HepG2 (cell line): ENCODE data around the gene MAPK6. TPM values are rescaled to one million over a fixed set of nuclear protein-coding genes. Genes with fewer than 3 reads are reported as not detected.

Experiments
- ATAC-seq: fragments of 200-7000 bp; cut with Tn5 transposase; 3 replicates; pipeline ENCODE4 v1.9.1; 2020; ENCODE audit warnings: mild to moderate bottlenecking, moderate library complexity
- BruUV-seq: library from RNA; stranded (reverse); fragments of 400-500 nt; replicated peaks from 2 replicates; lab custom pipeline; 2021; lab: Mats Ljungman, UMichigan
- CTCF ChIA-PET: fragments of 300-600 bp; formaldehyde crosslinking; extraction: SDS; loops from one replicate; lab custom pipeline; 2021; ENCODE audit warnings: low total read pairs, inconsistent platforms, low intra/inter-chr PET ratio; lab: Yijun Ruan, JAX
- POLR2A ChIA-PET: fragments of 350-600 bp; sonication (Branson Sonifier 250); formaldehyde crosslinking; loops from one replicate; lab custom pipeline; 2020; ENCODE audit warnings: antibody characterized with exemption, inconsistent platforms; lab: Yijun Ruan, JAX
- DNase-seq: peaks from one replicate; pipeline ENCODE4 v3.0.0-alpha.2; 2015; ENCODE audit warnings: low spot score
- FAIRE-seq: peaks from 3 replicates; lab custom pipeline; 2011; peaks lifted over from hg19 to GRCh38; lab: Jason Lieb, UNC
- H2AFZ ChIP-seq: one replicate; pipeline ENCODE4 v1.6.1; 2011; ENCODE audit warnings: low read length, inconsistent platforms
- H3K27ac ChIP-seq: fragments of 300-600 bp; 3 replicates; pipeline ENCODE4 v1.8.0; 2011; ENCODE audit warnings: mixed run types, mild to moderate bottlenecking, mixed read lengths, low read length, inconsistent platforms; ENCODE audit not compliant: insufficient read depth; ENCODE audit errors: extremely low read length
- H3K27me3 ChIP-seq, 2 experiments: fragments of 200-600 bp in 1 of 2; 2 replicates in 1 of 2; 3 replicates in 1 of 2; pipeline versions ENCODE4 v1.6.0 to v1.8.0; 2011; ENCODE audit warnings: low read length in 2 of 2, mild to moderate bottlenecking in 2 of 2, moderate library complexity in 2 of 2, inconsistent platforms in 1 of 2; ENCODE audit not compliant: insufficient read depth in 2 of 2, control insufficient read depth in 1 of 2
- H3K36me3 ChIP-seq, 2 experiments: fragments of 200-600 bp in 1 of 2; replicated peaks in 1 of 2; 2 replicates in 1 of 2; 3 replicates in 1 of 2; pipeline versions ENCODE4 v1.5.1 to v1.8.0; 2011; ENCODE audit warnings: low read length in 2 of 2, inconsistent platforms in 1 of 2; ENCODE audit not compliant: insufficient read depth in 2 of 2, control insufficient read depth in 1 of 2
- H3K4me1 ChIP-seq: 2 replicates; pipeline ENCODE4 v1.5.1; 2012; ENCODE audit warnings: low read length, inconsistent platforms; ENCODE audit not compliant: insufficient read depth
- H3K4me2 ChIP-seq: 2 replicates; pipeline ENCODE4 v1.6.0; 2011; ENCODE audit warnings: low read depth, low read length, inconsistent platforms
- H3K4me3 ChIP-seq, 3 experiments: fragments of 200-600 bp in 1 of 3; sonication (generic), shearing (Covaris generic) in 1 of 3; replicated peaks in 1 of 3; 2 replicates each; pipeline ENCODE4 v1.5.1; 2011 to 2016; ENCODE audit warnings: low read length in 3 of 3, inconsistent platforms in 2 of 3, low read depth in 2 of 3, mild to moderate bottlenecking in 2 of 3, control low read depth in 1 of 3, mixed read lengths in 1 of 3; ENCODE audit not compliant: insufficient read depth in 1 of 3
- H3K79me2 ChIP-seq: one replicate; pipeline ENCODE4 v1.6.1; 2011; ENCODE audit warnings: low read length, inconsistent platforms; ENCODE audit not compliant: insufficient read depth
- H3K9ac ChIP-seq: 2 replicates; pipeline ENCODE4 v1.6.0; 2011; ENCODE audit warnings: mild to moderate bottlenecking, low read depth, low read length, inconsistent platforms; ENCODE audit not compliant: insufficient read depth
- H3K9me3 ChIP-seq: 2 replicates; pipeline ENCODE4 v1.5.1; 2012; ENCODE audit warnings: mild to moderate bottlenecking, low read length
- H4K20me1 ChIP-seq: 2 replicates; pipeline ENCODE4 v1.6.0; 2011; ENCODE audit warnings: inconsistent platforms, mild to moderate bottlenecking, low read length, moderate library complexity; ENCODE audit not compliant: insufficient read depth
- JUNB ChIP-seq: sonication (generic); formaldehyde crosslinking; IDR thresholded peaks from 2 replicates; pipeline ENCODE4 v1.8.0; 2022; ENCODE audit warnings: missing genetic modification reagents, mild to moderate bottlenecking, borderline replicate concordance
- MAFK ChIP-seq, 2 experiments: IDR thresholded peaks in 1 of 2; conservative IDR thresholded peaks in 1 of 2; 2 replicates each; pipeline ENCODE4 v1.6.1; 2011; ENCODE audit warnings: improper control_type of control experiment in 2 of 2, low read length in 2 of 2
- SMAD9 ChIP-seq: sonication (generic); formaldehyde crosslinking; IDR thresholded peaks from 2 replicates; pipeline ENCODE4 v1.5.1; 2020; ENCODE audit warnings: mild to moderate bottlenecking, missing genetic modification reagents
- TSC22D2 ChIP-seq: sonication (generic); formaldehyde crosslinking; IDR thresholded peaks from 2 replicates; pipeline ENCODE4 v1.5.1; 2020; ENCODE audit warnings: missing genetic modification reagents, mild to moderate bottlenecking, borderline replicate concordance
- U2AF2 ChIP-seq: fragments of 200-400 bp; formaldehyde crosslinking; IDR thresholded peaks from 2 replicates; pipeline ENCODE4 v1.6.1; 2017; ENCODE audit warnings: low read depth, mild to moderate bottlenecking, low read length
- ZNF256 ChIP-seq: sonication (generic); formaldehyde crosslinking; conservative IDR thresholded peaks from 2 replicates; pipeline ENCODE4 v1.4.0; 2020; ENCODE audit warnings: missing genetic modification reagents
- WGBS: methylation state at CpG from one replicate; pipeline ENCODE4 v1.1.6; 2017; ENCODE audit warnings: low lambda C conversion rate; 5-methylcytosine and 5-hydroxymethylcytosine counted together
- in situ Hi-C: cut with HindIII; loops from 2 replicates; pipeline ENCODE4 v1.10.0; 2017; ENCODE audit warnings: low pct_unique_long_range_greater_than_20kb; ENCODE audit not compliant: extremely low pct_ligation_motif_present
- intact Hi-C: fragments of 100-400 bp; cut with micrococcal nuclease; formaldehyde crosslinking; loops from one replicate; pipeline ENCODE4 v1.10.0; 2022; ENCODE audit not compliant: unreplicated experiment
- polyA plus RNA-seq, 8 experiments: library from polyadenylated mRNA; depleted of rRNA in 3 of 8; stranded (reverse) in 7 of 8; unstranded in 1 of 8; fragments of >200 nt; fragmentation: Illumina TruSeq in 4 of 8; extraction: Trizol in 4 of 8; gene quantifications; 2 replicates each; pipeline versions ENCODE4 v1.2.1 to v1.2.3, GENCODE V29; 2011 to 2016; ENCODE audit warnings: low read depth in 4 of 8, missing spikeins in 1 of 8, mixed read lengths in 1 of 8; ENCODE audit not compliant: insufficient read depth in 1 of 8
- total RNA-seq, 5 experiments: library from RNA; depleted of rRNA; stranded (reverse); fragments of >200 nt; fragmentation: Illumina TruSeq; extraction: Trizol; gene quantifications; 2 replicates each; pipeline ENCODE4 v1.2.3, GENCODE V29; 2016; ENCODE audit warnings: low read depth in 1 of 5
- TF ChIP-seq, protein P1 (sequence below), 2 experiments: fragments of 450-650 bp in 1 of 2; sonication (generic) in 1 of 2; formaldehyde crosslinking; IDR thresholded peaks; 2 replicates each; pipeline versions ENCODE4 v1.5.0 to v1.8.0; 2020 to 2022; ENCODE audit warnings: mild to moderate bottlenecking in 1 of 2, missing genetic modification reagents in 1 of 2
- TF ChIP-seq, protein P2 (sequence below): sonication (generic); formaldehyde crosslinking; IDR thresholded peaks from 2 replicates; pipeline ENCODE4 v1.5.0; 2020; ENCODE audit warnings: mild to moderate bottlenecking, missing genetic modification reagents
- TF ChIP-seq, protein P3 (sequence below): sonication (generic); formaldehyde crosslinking; IDR thresholded peaks from 2 replicates; pipeline ENCODE4 v1.4.0; 2020; ENCODE audit warnings: missing genetic modification reagents
- TF ChIP-seq, protein P4 (sequence below): IDR thresholded peaks from 2 replicates; pipeline ENCODE4 v1.6.1; 2016; ENCODE audit warnings: missing biosample characterization, missing genetic modification reagents, low read depth

MAPK6 gene
- total and polyA plus RNA-seq, 2 of the 13 experiments (the other 11 are each of a cell fraction or from before 2014, with no cell fraction given): 89.5 to 99.7 TPM

DNA sequence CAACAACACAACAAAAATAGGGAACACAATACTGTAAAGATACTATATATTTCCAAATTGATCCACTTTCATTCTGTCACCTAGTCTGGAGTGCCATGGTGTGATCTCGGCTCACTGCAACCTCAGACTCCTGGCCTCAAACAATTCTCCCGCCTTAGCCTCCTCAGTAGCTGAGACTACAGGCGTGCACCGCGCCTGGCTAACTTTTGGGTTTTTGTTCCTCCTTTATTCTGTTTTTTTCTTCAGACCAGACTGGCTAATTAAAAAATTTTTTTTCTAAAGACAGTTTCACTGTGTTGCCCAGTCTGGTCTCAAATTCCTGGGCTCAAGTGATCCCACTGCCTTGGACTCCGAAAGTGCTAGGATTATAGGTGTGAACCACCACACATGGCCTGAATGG, 88.2 kb downstream of the MAPK6 start (continued):
- TF ChIP-seq, protein P1, sequence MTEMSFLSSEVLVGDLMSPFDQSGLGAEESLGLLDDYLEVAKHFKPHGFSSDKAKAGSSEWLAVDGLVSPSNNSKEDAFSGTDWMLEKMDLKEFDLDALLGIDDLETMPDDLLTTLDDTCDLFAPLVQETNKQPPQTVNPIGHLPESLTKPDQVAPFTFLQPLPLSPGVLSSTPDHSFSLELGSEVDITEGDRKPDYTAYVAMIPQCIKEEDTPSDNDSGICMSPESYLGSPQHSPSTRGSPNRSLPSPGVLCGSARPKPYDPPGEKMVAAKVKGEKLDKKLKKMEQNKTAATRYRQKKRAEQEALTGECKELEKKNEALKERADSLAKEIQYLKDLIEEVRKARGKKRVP (CRISPR knock-in tag; IDR thresholded peaks at IDR 0.05): no peak
- TF ChIP-seq, protein P2, sequence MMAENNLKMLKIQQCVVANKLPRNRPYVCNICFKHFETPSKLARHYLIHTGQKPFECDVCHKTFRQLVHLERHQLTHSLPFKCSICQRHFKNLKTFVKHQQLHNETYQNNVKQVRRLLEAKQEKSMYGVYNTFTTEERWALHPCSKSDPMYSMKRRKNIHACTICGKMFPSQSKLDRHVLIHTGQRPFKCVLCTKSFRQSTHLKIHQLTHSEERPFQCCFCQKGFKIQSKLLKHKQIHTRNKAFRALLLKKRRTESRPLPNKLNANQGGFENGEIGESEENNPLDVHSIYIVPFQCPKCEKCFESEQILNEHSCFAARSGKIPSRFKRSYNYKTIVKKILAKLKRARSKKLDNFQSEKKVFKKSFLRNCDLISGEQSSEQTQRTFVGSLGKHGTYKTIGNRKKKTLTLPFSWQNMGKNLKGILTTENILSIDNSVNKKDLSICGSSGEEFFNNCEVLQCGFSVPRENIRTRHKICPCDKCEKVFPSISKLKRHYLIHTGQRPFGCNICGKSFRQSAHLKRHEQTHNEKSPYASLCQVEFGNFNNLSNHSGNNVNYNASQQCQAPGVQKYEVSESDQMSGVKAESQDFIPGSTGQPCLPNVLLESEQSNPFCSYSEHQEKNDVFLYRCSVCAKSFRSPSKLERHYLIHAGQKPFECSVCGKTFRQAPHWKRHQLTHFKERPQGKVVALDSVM (CRISPR knock-in tag): no peak

DNA sequence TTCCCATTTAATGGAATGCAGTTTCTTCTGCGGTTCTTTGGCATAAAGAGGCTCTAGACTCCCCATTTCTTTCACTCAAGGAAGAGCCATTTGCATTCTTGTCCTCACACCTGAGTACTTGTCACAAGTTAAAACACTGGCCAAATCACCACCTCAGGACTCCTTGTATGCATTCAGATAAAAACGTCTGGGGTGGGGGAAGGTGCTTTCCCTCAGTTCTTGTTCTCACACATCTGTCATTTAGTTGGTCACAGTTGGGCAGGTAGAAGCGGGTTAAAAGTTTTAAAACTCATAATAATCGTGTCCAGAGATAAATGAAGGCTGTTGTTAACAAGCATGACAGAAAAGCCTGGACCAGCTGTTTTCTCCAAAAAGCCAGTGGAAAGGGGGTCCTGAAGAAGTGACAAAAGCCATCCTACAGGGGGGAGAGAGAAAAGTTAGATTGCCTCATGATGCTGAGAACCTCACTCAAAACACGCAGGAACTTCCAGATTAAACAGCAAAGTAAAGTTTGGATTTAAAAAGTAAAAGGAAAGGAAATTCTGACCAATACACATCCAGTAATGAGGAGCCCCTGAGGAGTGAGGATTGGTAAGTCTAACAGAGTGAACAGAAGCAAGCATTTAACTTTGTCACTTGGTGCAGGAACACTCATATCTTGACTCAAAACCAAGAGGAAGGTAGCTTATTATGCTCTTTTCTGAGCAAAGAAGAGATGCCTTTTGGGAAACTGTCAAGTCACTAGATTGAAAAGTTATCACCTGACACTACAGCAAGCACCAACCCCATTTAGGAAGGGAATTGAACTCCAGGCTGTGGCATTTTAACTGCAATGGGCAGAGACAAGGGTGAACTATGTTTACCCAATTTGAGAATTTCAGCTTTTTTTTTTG, 90.8 kb downstream of the MAPK6 start:
- Histone ChIP-seq H3K36me3 (no peaks in the 10 kb centered on the region), H4K20me1 (no peaks in the 10 kb centered on the region), H2AFZ (no peak overlapping the region), H3K9me3 (no peaks in the 10 kb centered on the region), H3K27ac (no peak overlapping the region), H3K4me1 (peaks cover 50% of the 10 kb centered on the region), H3K9ac (no peak overlapping the region), H3K4me3 (no peak overlapping the region), H3K4me2 (no peak overlapping the region), H3K79me2 (no peaks in the 10 kb centered on the region), H3K27me3 (no peaks in the 10 kb centered on the region)
- ATAC-seq: no peak
- CTCF ChIA-PET: no interaction called here
- TF ChIP-seq SMAD9 (CRISPR knock-in tag) (no peak), JUNB (CRISPR knock-in tag) (no peak), MAFK (conservative IDR thresholded peaks at IDR 0.05 in 1 of 2, IDR thresholded peaks at IDR 0.05 in 1 of 2; ENCODE audit: low read length in 2 of 2) (no peak), ZNF256 (CRISPR knock-in tag) (no peak), U2AF2 (no peak), TSC22D2 (CRISPR knock-in tag) (no peak)
- TF ChIP-seq, protein P3, sequence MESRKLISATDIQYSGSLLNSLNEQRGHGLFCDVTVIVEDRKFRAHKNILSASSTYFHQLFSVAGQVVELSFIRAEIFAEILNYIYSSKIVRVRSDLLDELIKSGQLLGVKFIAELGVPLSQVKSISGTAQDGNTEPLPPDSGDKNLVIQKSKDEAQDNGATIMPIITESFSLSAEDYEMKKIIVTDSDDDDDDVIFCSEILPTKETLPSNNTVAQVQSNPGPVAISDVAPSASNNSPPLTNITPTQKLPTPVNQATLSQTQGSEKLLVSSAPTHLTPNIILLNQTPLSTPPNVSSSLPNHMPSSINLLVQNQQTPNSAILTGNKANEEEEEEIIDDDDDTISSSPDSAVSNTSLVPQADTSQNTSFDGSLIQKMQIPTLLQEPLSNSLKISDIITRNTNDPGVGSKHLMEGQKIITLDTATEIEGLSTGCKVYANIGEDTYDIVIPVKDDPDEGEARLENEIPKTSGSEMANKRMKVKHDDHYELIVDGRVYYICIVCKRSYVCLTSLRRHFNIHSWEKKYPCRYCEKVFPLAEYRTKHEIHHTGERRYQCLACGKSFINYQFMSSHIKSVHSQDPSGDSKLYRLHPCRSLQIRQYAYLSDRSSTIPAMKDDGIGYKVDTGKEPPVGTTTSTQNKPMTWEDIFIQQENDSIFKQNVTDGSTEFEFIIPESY (CRISPR knock-in tag): no peak
- TF ChIP-seq, protein P4, sequence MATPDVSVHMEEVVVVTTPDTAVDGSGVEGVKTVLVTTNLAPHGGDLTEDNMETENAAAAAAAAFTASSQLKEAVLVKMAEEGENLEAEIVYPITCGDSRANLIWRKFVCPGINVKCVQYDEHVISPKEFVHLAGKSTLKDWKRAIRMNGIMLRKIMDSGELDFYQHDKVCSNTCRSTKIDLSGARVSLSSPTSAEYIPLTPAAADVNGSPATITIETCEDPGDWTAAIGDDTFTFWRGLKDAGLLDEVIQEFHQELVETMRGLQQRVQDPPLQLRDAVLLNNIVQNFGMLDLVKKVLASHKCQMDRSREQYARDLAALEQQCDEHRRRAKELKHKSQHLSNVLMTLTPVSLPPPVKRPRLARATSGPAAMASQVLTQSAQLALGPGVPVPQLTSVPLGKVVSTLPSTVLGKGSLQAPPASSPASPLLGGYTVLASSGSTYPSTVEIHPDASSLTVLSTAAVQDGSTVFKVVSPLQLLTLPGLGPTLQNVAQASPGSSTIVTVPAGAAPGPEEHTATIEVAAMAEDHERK (CRISPR knock-in tag): no peak
- POLR2A ChIA-PET: interaction anchor here (1.2 kb wide), 1 partner anchor 25 kb away, joined by 3 read pairs; no protein-coding TSS in a partner anchor
- no peak for DNase-seq
- no peak for FAIRE-seq
- intact Hi-C loops (no loop called here), in situ Hi-C loops (no loop called here)
- 61% methylated on average over 5 of the region's 5 CpGs for WGBS
- BruUV-seq: no TSS peak
